GM12878 (cell line): Measurements from ENCODE around the gene TRAFD1. TPM values are rescaled to one million over a fixed set of nuclear protein-coding genes. Genes with fewer than 3 reads are reported as not detected.

ENCODE experiments used
- BMI1 ChIP-seq: fragments of 450-650 bp; IDR thresholded peaks from 2 replicates; pipeline ENCODE4 v1.6.1; 2016; ENCODE audit warnings: mild to moderate bottlenecking, moderate library complexity, borderline replicate concordance
- CBFB ChIP-seq: IDR thresholded peaks from 2 replicates; pipeline ENCODE4 v1.6.1; 2016; ENCODE audit warnings: antibody characterized with exemption, low read depth
- CHD4 ChIP-seq: fragments of 200-600 bp; sonication (generic); IDR thresholded peaks from 2 replicates; pipeline ENCODE4 v1.6.1; 2016; ENCODE audit warnings: mild to moderate bottlenecking
- E2F8 ChIP-seq: fragments of 450-650 bp; IDR thresholded peaks from 2 replicates; pipeline ENCODE4 v1.6.1; 2018; ENCODE audit warnings: mild to moderate bottlenecking, low read depth, moderate library complexity; ENCODE audit not compliant: partially characterized antibody
- IKZF1 ChIP-seq: fragments of 450-650 bp; conservative IDR thresholded peaks from 2 replicates; pipeline ENCODE4 v1.6.1; 2017; ENCODE audit warnings: antibody characterized with exemption, mild to moderate bottlenecking
- IKZF2 ChIP-seq, 2 experiments: fragments of 450-650 bp; IDR thresholded peaks; 2 replicates each; pipeline ENCODE4 v1.6.1; 2017; ENCODE audit warnings: mild to moderate bottlenecking in 2 of 2, moderate library complexity in 2 of 2
- JUNB ChIP-seq: IDR thresholded peaks from 2 replicates; pipeline ENCODE4 v1.6.1; 2016; ENCODE audit warnings: antibody characterized with exemption, mild to moderate bottlenecking
- KLF5 ChIP-seq: fragments of 450-650 bp; IDR thresholded peaks from 2 replicates; pipeline ENCODE4 v1.6.1; 2014; ENCODE audit warnings: mild to moderate bottlenecking; ENCODE audit not compliant: partially characterized antibody
- MEF2B ChIP-seq: fragments of 450-650 bp; IDR thresholded peaks from 2 replicates; pipeline ENCODE4 v1.6.1; 2018; ENCODE audit warnings: mild to moderate bottlenecking, moderate library complexity; ENCODE audit not compliant: partially characterized antibody, poor library complexity, severe bottlenecking
- MLLT1 ChIP-seq: fragments of 450-650 bp; IDR thresholded peaks from 2 replicates; pipeline ENCODE4 v1.6.1; 2016; ENCODE audit warnings: mild to moderate bottlenecking
- NFIC ChIP-seq: IDR thresholded peaks from 2 replicates; pipeline ENCODE4 v1.6.1; 2012; ENCODE audit warnings: low read depth, mild to moderate bottlenecking, inconsistent platforms, low read length, moderate library complexity
- NKRF ChIP-seq: fragments of 450-650 bp; conservative IDR thresholded peaks from 2 replicates; pipeline ENCODE4 v1.6.1; 2017; ENCODE audit warnings: mild to moderate bottlenecking, moderate library complexity
- REST ChIP-seq: IDR thresholded peaks from 2 replicates; pipeline ENCODE4 v1.6.1; 2012; ENCODE audit warnings: mild to moderate bottlenecking, low read depth, low read length
- ZBTB33 ChIP-seq: fragments of 450-650 bp; IDR thresholded peaks from 2 replicates; pipeline ENCODE4 v1.6.1; 2017; ENCODE audit warnings: mild to moderate bottlenecking
- ZNF217 ChIP-seq: fragments of 450-650 bp; IDR thresholded peaks from 2 replicates; pipeline ENCODE4 v1.6.1; 2017; ENCODE audit warnings: antibody characterized with exemption, mild to moderate bottlenecking
- ZZZ3 ChIP-seq: IDR thresholded peaks from 2 replicates; pipeline ENCODE4 v1.6.1; 2011; ENCODE audit warnings: low read depth; ENCODE audit not compliant: control insufficient read depth, insufficient read length
- polyA plus RNA-seq, 11 experiments: library from polyadenylated mRNA; depleted of rRNA in 4 of 11; unstranded in 6 of 11; stranded (reverse) in 5 of 11; fragments of >200 nt; fragmentation: Nextera tagmentation in 4 of 11; fragmentation: Illumina TruSeq in 1 of 11; extraction: Ambion mirVana in 4 of 11; extraction: Trizol in 1 of 11; gene quantifications; 1 replicate in 1 of 11; 2 replicates in 10 of 11; pipeline versions ENCODE4 v1.2.1 to v1.2.3, GENCODE V29; 2011 to 2016; ENCODE audit warnings: inconsistent platforms in 2 of 11, missing spikeins in 2 of 11, low read depth in 1 of 11
- total RNA-seq, 4 experiments: library from RNA; depleted of rRNA in 3 of 4; stranded (reverse); fragments of >200 nt in 3 of 4; fragmentation: Illumina TruSeq in 1 of 4; extraction: Trizol in 1 of 4; gene quantifications; 2 replicates each; pipeline versions ENCODE4 v1.2.1 to v1.2.3, GENCODE V29; 2013 to 2021

TRAFD1 gene
- total and polyA plus RNA-seq, 10 of the 15 experiments (the other 5 are each of a cell fraction or from before 2014, with no cell fraction given), result 37.2 to 55.5 (median 46.2) TPM

- TF ChIP-seq BMI1, result no peak
- TF ChIP-seq REST, result no peak
- peak; percentile 76 for TF ChIP-seq MEF2B
- TF ChIP-seq CBFB, result peak; percentile 44; the same call in 1 of the 2 replicates
- no peak for TF ChIP-seq ZNF217
- no peak for TF ChIP-seq E2F8
- no peak for TF ChIP-seq ZZZ3
- TF ChIP-seq MLLT1, result no peak
- peak; percentile 74 to 77 for TF ChIP-seq IKZF2 (IDR thresholded peaks at IDR 0.05)
- TF ChIP-seq NFIC, result peak; percentile 67
- no peak for TF ChIP-seq NKRF
- TF ChIP-seq IKZF1, result peak; percentile 71
- peak; percentile 30; the same call in 1 of the 2 replicates for TF ChIP-seq JUNB
- no peak for TF ChIP-seq KLF5
- TF ChIP-seq ZBTB33, result peak; percentile 86; the same call in 1 of the 2 replicates
- no peak for TF ChIP-seq CHD4
These were observed 58.0 kb downstream of the TRAFD1 start (continued) for GRCh38 chr12:112183141-112184021.
